ENCODE data around the gene ZSWIM1. TPM values are rescaled to one million over a fixed set of nuclear protein-coding genes. Genes with fewer than 3 reads are reported as not detected.
"Not testable (repeated sequence)": the region's sequence is repeated elsewhere in the genome, so short reads cannot be mapped to it uniquely, and the experiment has no call there.

The ZSWIM1 gene
- total RNA-seq, 1 donor from 2014 or later: 3.3 TPM

DNA sequence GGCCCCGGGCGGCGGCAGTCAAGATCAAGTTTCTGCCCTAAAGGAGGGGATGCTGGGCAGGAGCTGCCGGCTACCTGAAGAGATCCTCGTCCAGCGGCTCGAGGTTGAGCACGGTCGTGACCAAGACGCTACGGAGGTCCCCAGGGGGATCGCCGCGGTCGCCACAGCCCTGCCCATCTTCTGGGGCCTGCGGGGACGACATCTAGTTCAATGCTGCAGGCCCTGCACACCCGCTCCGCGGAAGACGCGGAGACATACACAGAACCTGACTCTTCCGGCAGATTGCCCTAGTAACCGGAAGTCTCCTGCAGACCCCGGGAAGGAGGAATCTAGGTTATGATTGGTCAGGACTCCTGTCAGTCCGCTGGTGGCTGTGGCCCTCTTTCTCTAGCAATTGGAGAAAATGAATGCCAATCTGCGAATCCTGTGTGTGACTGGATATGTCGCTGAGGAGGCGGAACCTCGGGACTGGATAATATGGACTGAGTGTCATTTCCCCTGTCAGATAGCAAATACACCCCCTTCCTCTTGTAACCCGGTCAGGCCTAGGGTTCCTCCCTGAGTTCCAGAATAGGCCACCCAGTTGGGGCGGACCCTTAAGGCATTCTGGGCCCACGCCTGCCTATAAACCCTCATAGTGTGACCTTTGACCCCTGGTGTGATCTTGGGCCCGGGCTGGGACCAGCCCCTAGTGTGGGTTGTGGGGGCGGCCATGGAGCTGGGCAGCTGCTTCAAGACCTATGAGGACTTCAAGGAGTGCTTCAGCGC is 23.7 kb upstream of the ZSWIM1 start, which contains the start of the genes ACOT8 and ZSWIM3:
ACOT8 (minus strand) TSS at position 279 of the 768 bp plus-strand sequence; CDS start at position 202, 77 bp downstream.
ZSWIM3 (plus strand) TSS at position 501 of the 768 bp plus-strand sequence; CDS start at position 713, 212 bp downstream.
- DNase-seq: peak; percentile 100

GRCh38 chr20:45857882-45858216 is 23.2 kb upstream of the ZSWIM1 start:
- DNase-seq: no peak

- DNase-seq: no peak
Measured at GRCh38 chr20:45859916-45860315, 21.1 kb upstream of the ZSWIM1 start.

GRCh38 chr20:45860560-45861220 is 20.3 kb upstream of the ZSWIM1 start:
- DNase-seq: no peak

DNA sequence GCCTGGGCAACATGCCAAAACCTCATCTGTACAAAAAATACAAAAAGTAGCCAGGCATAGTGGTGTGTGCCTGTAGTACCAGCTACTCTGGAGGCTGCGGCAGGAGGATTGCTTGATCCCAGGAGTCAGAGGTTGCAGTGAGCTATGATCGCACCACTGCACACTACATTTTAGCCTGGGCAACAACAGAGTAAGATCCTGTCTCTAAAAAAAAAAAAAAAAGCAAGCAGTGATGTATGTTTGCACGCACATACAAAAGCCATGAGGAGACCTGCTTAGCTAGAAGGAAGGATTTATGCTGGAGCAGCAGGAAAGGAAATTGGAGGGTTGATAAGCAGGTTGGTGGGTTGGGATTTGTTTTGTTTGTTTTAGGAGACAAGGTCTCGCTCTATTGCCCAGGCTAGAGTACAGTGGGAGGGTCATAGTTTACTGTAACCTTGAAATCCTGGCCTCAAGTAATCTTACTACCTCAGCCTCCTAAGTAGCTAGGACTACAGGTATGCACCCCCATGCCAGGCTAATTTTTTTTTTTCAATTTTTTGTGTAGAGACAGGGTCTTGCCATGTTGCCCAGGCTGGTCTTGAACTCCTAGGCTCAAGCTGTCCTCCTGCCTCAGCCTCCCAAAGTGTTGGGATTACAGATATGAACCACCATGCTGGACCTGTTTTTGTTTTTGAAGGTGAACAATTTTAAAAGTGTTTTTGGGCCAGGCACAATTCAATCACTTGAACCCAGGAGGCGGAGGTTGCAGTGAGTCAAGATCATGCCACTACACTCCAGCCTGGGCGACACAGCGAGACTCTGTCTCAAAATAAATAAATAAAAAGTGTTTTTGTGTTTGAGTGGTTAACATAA is 19.6 kb upstream of the ZSWIM1 start:
- no peak for DNase-seq

DNA sequence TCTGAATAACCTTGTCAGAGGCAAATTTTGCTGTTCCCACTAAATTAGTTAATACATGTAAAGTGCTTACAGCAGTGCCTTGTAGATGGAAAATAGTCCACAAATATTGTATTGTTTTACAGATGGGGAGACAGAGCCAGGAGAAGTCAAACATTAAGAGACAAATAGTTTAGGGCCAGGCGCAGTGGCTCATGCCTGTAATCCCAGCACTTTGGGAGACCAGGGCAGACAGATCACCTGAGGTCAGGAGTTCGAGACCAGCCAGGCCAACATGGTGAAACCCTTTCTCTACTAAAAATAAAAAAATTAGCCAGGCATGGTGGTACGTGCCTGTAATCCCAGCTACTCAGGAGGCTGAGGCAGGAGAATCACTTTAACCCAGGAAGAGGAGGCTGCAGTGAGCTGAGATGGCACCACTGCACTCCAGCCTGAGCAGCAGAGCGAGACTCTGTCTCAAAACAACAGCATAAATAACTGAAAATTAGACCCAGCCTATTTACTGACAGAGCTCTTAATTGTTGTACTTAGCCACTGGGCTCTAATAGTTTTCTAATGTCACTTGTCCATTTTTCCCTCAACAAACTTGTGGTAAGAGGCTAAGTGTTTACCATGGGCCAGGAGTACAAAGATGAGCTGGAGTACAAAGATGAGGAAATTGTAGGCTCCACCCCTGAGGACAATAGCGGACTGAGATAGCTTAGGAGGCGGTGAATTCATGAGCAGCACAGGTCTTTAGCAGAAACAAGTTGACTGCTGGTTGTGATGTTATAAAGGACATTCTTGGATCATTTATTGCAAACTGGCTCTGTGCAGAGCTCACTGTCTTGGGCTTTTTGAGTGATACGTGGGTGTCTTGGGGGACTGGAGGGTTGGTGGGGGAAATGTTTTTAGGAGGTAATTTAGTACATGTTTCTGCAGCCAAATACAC is 17.2 kb upstream of the ZSWIM1 start:
- DNase-seq: no peak

DNA sequence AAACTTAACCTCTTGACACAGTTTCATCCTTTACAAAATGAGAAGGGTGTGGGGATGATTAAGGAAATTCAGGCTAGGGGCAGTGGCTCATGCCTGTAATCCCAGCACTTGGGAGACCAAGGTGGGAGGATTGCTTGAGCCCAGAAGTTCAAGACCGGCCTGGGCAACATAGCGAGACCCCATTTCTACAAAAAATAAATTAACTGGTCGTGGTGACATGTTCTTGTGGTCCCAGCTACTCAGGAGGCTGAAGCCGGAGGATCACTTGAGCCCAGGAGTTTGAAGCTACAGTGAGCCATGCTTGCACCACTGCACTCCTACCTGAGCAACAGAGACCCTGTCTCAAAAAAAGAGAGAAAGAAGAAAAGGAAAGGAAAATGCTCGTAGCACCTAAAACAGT is 14.6 kb upstream of the ZSWIM1 start:
- DNase-seq: no peak

DNA sequence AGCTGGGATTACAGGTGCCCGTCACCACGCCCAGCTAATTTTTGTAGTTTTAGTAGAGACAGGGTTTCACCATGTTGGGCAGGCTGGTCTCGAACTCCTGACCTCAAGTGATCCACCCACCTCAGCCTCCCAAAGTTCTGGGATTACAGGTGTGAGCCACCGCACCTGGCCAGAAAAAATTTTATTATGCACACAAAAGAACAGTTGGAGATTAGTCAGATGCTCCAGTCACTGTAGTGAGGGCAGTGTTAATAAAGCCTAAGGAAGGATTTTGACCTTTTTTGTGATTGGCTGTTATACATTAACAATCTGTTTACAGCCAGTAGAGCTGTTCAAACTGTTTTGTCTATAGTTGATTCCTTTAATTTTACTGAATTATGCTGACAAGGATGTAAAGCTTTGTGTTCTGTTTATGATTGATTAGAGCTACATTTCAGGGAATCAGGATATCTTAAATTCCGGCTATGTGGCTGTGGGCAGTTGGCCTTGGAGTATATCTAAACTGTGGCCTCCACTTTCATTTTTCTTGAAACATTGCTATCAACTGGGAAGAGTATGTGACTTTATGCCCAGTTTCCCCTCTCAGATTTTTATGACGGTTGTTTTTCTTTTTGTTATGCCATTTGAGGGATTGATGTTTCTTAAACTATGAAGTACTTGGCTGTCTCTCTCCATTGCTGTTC is 13.8 kb upstream of the ZSWIM1 start:
- DNase-seq: no peak

DNA sequence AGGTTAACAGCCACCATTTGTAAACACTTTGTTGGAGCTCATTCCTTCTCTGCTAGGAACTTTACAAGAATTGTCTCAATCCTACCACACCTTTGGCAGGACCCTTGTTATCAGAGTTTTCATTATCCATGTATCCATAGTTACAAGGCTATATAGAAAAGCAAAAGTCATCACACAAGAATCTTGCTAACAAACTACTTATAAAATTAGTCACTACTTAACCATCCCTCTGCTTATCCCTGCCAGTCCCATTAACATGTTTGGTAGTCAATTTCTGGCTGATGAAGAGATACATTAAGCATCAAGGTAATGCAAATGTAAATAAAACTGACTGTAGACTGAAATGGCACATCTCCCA is 13.2 kb upstream of the ZSWIM1 start:
- no peak for DNase-seq

- DNase-seq: no peak
Measured at GRCh38 chr20:45872626-45873025, 8.4 kb upstream of the ZSWIM1 start.

GRCh38 chr20:45873409-45874103 is 7.5 kb upstream of the ZSWIM1 start:
- no peak for DNase-seq

GRCh38 chr20:45874104-45874481 is 6.9 kb upstream of the ZSWIM1 start:
- not testable (repeated sequence) for DNase-seq

GRCh38 chr20:45874576-45874975 is 6.5 kb upstream of the ZSWIM1 start:
- DNase-seq: no peak

- DNase-seq: no peak
Measured at GRCh38 chr20:45878076-45878761, 2.8 kb upstream of the ZSWIM1 start.

GRCh38 chr20:45882469-45883099 is 1.6 kb downstream of the ZSWIM1 start:
- DNase-seq: no peak

DNA sequence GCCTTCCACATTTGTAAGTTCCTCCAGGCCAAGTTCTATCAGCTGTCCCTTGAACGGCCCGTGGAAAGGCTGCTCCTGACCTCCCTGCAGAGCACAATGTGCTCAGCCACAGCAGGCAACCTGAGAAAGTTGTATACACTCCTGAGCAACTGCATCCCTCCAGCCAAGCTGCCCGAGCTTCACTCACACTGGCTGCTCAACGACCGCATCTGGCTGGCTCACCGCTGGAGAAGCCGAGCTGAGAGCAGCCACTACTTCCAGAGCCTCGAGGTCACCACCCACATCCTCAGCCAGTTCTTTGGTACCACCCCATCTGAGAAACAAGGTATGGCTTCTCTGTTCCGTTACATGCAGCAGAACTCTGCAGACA is 2.1 kb downstream of the ZSWIM1 start:
- no peak for DNase-seq

- DNase-seq: no peak
Measured at GRCh38 chr20:45886590-45887345, 5.7 kb downstream of the ZSWIM1 start.

DNA sequence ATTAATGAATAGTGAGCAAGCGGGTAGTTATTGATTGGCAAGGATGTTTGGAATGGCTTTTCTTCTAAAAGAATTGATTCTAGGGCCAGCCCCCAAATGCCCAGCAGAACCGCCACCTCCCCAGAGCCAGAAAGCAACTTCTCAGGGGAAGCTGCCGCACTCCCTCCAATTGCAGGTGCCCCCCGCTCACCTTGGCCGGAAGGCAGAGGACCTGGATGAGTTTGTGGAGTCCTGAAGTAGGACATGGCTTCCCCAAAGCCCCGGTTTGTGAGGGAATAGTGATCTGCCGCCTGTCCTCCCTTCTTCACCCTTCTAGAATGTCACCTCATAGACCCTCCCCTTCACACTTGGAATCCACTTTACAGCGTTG is 6.3 kb downstream of the ZSWIM1 start, which contains the start of gene SPATA25:
SPATA25 (minus strand) TSS at position 277 of the 370 bp plus-strand sequence; CDS start at position 245, 32 bp downstream.
- no peak for DNase-seq

- no peak for DNase-seq
Measured at GRCh38 chr20:45888681-45889080, 7.7 kb downstream of the ZSWIM1 start.
